ENCODE data around the gene KIF25.
"Not testable (repeated sequence)": the region's sequence is repeated elsewhere in the genome, so short reads cannot be mapped to it uniquely, and the experiment has no call there.

The KIF25 gene

DNA sequence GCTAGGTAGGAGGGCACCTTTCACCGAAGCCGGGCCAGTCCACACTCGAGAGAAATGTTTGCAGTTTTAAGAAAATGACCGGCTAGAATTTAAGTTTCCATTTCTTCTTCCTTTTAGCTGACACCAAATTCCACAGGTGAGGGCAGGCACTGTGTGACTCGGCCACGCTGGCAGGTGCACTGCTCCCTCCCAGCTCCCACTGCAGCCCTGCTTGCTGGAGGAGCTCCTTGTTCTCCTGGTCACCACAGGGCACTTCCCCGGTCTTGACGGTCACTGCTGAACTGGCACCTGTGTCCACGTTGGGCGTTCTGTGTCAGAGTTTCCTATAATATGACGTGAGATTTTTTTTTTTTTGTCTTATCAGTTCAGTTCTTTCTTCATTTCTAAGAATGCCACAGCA is 3.6 kb upstream of the KIF25 start:
- no peak for DNase-seq (ENCODE audit: low read depth in 2 of 2, low spot score in 1 of 2)

DNA sequence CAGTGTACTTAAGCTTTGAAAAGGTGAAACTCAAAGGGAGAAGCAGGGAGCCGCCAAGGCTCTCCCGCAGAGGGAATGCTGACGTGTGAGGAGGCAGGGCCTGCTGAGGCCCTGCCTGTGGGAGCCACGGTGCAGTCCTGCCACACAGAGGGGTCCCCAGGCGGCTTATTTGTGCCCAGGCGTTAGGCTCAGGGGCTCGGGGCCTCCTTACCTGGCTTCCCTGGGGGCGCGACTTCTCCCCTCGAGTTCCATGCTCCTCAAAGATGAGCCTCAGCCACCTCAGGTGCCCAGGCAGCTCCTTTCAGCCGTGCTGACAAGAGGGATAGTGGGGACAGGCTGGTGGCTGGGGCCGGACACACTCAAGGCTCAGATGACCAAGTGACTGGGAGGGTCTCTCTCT is 2.2 kb upstream of the KIF25 start:
- no peak for DNase-seq (ENCODE audit: low read depth in 2 of 2, low spot score in 1 of 2)

- DNase-seq (ENCODE audit: low read depth in 2 of 2, low spot score in 1 of 2): no peak
These were observed 1.7 kb upstream of the KIF25 start for GRCh38 chr6:167995731-167996151.

- DNase-seq (ENCODE audit: low read depth in 2 of 2, low spot score in 1 of 2): no peak
These were observed 859 bp upstream of the KIF25 start for GRCh38 chr6:167996424-167997199.

- DNase-seq (ENCODE audit: low read depth in 2 of 2, low spot score in 1 of 2): no peak
These were observed 744 bp downstream of the KIF25 start for GRCh38 chr6:167998215-167998614.

DNA sequence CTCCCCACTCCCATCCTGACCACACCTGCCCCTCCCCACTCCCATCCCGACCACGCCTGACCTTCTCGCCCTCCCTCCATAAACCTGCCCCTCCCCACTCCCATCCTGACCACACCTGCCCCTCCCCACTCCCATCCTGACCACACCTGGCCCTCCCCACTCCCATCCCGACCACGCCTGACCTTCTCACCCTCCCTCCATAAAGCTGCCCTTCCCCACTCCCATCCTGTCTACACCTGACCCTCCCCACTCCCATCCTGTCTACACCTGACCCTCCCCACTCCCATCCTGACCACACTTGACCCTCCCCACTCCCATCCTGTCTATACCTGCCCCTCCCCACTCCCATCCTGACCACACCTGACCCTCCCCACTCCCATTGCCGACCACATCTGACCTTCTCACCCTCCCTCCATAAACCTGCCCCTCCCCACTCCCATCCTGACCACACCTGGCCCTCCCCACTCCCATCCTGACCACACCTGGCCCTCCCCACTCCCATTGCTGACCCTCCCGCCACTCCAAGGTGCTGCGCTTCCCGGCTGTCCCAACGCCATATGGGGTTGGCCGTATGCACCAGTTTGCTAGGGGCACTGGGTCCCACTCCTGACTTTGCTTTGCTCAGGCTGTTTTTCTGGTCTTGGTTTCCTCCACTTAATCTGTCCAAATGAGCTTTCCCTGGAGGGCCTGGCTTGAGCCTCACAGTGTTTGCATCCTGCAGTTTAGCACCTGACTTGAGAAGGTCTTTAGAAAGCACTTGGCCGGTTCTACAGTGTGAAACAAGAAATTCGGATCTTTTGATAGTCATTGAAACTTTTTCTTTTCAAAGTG is 2.9 kb downstream of the KIF25 start:
- no peak for DNase-seq (ENCODE audit: low read depth in 2 of 2, low spot score in 1 of 2)

- DNase-seq (ENCODE audit: low read depth in 2 of 2, low spot score in 1 of 2): no peak
These were observed 3.5 kb downstream of the KIF25 start for GRCh38 chr6:168001029-168001332.

DNA sequence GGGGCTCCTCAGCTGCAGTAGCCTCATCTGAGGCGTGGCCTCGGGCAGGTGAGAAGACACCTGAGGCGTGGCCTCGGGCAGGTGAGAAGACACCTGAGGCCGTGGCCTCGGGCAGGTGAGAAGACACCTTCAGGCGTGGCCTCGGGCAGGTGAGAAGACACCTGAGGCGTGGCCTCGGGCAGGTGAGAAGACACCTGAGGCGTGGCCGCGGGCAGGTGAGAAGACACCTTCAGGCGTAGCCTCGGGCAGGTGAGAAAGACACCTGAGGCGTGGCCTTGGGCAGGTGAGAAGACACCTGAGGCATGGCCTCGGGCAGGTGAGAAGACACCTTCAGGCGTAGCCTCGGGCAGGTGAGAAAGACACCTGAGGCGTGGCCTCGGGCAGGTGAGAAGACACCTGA is 4.0 kb downstream of the KIF25 start:
- not testable (repeated sequence) for DNase-seq (ENCODE audit: low read depth in 2 of 2, low spot score in 1 of 2)

DNA sequence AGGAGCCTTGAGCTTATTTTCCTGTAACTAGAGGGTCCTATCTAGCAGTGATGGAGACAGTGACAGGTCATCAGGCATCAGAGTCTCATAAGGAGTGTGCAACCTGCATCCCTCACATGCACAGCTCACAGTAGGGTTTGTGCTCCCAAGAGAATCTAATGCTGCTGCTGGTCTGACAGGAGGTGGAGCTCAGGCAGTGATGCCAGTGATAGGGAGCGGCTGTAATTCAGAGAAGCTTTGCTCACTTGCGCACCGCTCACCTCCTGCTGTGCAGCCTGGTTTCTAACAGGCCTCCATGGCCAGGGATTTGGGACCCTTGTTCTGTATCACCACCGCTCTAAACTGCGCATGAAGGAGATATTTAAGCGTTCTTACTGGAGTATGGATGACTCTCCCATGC is 5.3 kb downstream of the KIF25 start:
- no peak for DNase-seq (ENCODE audit: low read depth in 2 of 2, low spot score in 1 of 2)

DNA sequence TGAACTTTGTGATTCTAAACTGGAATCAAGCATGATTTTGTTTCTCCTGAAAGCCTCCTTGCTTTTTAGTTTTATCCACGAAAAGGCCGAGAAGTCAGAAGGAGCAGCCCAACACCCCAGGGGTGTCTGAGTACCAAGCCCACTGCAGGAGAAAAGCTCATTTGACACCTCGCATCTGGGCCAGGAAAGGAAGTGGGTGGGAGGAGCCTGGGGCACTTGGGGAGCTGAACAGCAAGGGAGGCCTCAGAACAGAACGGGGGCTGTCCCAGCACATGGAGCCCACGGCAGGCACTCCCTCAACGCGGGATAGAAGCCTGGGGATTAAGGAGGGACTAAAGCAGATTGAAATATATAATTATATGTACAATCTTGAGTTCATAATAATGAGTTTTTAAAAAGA is 6.6 kb downstream of the KIF25 start:
- DNase-seq (ENCODE audit: low read depth in 2 of 2, low spot score in 1 of 2): no peak

DNA sequence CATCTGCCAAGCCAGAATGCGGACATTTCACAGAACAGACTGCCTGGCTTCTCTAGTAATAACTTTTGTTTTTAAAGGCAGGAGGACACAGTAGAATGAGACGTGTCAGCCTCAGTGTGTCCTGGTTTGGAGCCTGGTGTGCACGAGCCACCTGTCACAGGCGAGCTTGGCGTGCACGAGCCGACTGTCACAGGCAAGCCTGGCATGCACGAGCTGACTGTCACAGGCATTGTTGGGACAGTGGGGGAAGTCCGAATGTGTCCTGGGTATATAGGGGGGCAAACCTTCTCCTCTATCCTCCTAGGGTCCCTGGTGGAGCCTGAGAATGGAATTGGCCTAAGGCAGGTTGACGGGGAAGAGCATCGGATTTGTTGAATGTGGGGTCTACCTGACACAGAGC is 7.5 kb downstream of the KIF25 start:
- no peak for DNase-seq (ENCODE audit: low read depth in 2 of 2, low spot score in 1 of 2)

- DNase-seq (ENCODE audit: low read depth in 2 of 2, low spot score in 1 of 2): no peak
These were observed 8.3 kb downstream of the KIF25 start for GRCh38 chr6:168005796-168006195.

- no peak for DNase-seq (ENCODE audit: low read depth in 2 of 2, low spot score in 1 of 2)
These were observed 10.3 kb downstream of the KIF25 start for GRCh38 chr6:168007592-168008338.

DNA sequence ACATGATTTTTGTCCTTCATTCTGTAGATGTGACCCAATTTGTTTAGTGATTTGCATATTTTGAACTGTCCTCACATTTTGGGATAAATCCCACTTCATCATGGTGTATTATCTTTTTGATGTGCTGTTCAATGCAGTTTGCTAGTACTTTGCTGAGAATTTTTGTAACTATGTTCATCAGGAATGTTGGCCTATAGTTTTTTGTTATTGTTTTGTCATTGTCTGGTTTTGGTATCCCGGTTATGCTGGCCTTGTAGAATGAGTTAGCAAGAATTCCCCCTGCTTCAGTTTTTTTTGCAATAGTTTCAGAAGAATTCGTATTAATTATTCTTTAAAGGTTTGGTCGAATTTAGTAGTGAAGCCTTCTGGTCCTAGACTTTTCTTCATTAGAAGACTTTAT is 11.9 kb downstream of the KIF25 start:
- DNase-seq (ENCODE audit: low read depth in 2 of 2, low spot score in 1 of 2): no peak

- DNase-seq (ENCODE audit: low read depth in 2 of 2, low spot score in 1 of 2): no peak
These were observed 13.8 kb downstream of the KIF25 start for GRCh38 chr6:168011291-168011690.

DNA sequence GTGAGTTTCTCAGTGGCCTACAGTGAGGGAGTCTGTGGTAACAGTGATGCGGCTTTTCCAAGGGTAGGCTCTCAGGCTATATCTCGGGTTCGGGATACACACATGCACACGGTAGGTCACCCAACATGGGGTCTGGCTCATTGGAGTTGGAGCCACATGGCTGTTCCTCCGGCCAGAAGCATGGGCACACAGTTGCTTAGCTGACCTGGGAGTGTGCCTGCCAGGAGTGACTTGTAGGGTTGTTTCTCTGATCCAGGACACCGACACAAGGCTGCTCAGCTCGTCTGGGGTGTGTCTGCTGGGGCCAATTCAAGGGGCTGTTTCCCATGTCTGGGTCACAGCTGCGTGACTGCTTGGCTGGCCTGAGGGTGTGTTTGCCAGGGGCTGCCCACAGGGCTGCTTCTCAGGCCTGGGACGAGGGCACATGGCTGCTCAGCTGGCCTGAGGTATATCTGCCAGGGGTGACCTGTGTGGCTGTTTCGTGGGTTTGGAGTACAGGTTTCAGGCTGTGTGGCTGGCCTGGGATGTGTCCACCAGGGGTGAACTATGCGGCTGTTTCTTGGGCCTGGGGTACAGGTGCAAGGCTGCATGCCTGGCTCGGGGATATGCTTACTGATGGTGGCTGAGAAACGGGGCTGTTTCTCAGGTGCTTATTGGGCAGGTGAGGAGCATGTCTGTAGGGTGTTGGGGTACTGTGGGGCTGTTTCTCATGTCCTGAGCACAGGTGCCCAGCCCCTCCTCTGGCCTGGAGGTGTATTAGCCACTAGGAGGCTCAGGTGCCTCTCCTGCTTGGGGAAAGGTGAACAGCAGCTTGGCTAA is 15.2 kb downstream of the KIF25 start:
- no peak for DNase-seq (ENCODE audit: low read depth in 2 of 2, low spot score in 1 of 2)

- DNase-seq (ENCODE audit: low read depth in 2 of 2, low spot score in 1 of 2): no peak
These were observed 15.9 kb downstream of the KIF25 start for GRCh38 chr6:168013250-168013915.

DNA sequence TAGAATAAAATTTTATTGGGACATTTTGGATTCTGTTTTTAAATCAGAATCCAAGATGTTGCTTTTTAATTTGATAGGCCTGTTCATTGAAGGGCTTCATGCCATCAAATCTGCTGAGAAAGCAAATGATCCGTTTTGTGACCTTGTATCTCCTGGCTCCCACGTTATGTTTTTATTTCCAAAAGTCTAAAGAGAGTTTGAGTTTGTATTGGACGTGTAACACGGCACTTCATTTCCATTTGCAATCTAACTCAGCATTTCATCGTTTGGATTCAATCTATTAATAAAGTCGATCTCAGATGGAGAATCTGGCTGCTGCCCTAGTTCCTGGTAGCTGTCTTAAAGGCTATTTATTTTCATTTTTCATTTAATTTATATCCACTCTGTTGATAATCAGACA is 17.0 kb downstream of the KIF25 start:
- no peak for DNase-seq (ENCODE audit: low read depth in 2 of 2, low spot score in 1 of 2)

- no peak for DNase-seq (ENCODE audit: low read depth in 2 of 2, low spot score in 1 of 2)
These were observed 17.5 kb downstream of the KIF25 start for GRCh38 chr6:168015009-168015408.

DNA sequence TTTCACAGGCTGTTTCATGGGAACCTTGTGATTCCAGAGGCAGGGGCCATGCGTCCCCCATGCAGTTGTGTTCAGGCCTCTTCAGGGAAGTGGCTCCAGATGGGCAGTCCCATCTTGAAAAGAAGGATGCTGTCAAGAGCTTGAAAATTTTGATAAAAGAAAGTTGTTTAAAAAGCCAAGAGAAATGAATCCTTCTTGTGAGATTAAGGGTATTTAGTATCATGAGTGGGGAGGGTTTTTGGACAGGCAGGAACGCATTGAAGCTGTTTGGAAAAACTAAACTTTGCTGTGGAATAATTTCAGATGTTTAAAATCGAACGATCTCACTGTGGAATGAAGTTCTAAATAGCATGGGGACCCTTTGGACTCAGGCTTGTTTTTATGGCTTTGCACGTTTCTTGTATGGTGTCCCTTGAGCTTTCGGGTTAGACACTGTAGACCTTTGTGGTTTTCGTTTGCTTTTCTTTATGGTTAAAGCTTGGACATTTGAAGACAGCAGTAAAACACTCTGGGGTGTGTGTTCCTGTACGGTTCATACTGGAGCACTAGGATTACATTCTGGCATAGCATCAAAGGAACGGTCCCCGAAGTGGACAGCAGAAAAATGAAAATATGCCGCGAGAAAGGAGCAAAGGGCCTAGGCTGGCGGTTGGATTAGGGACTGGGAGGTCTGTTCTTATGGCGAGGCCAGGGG is 18.2 kb downstream of the KIF25 start:
- no peak for DNase-seq (ENCODE audit: low read depth in 2 of 2, low spot score in 1 of 2)

All from stimulated activated CD8-positive, alpha-beta memory T cell treated with anti-CD3 and anti-CD28 coated beads, Interleukin-4, amount 100 ng/mL, for 1 hour (primary cell).